ENCODE data around the gene PPP1R12B.
"Not testable (repeated sequence)": the region's sequence is repeated elsewhere in the genome, so short reads cannot be mapped to it uniquely, and the experiment has no call there.

PPP1R12B gene

GRCh38 chr1:202540014-202540413 is 191.5 kb downstream of the PPP1R12B start:
- DNase-seq, result no peak

- DNase-seq, result no peak
These were observed 191.9 kb downstream of the PPP1R12B start for GRCh38 chr1:202540448-202540847.

- not testable (repeated sequence) for DNase-seq
These were observed 192.4 kb downstream of the PPP1R12B start for GRCh38 chr1:202540858-202541257.

GRCh38 chr1:202542415-202542814 is 193.9 kb downstream of the PPP1R12B start:
- not testable (repeated sequence) for DNase-seq

GRCh38 chr1:202543537-202543936 is 195.0 kb downstream of the PPP1R12B start:
- not testable (repeated sequence) for DNase-seq

GRCh38 chr1:202544766-202545449 is 196.4 kb downstream of the PPP1R12B start:
- DNase-seq, result not testable (repeated sequence)

- not testable (repeated sequence) for DNase-seq
These were observed 197.3 kb downstream of the PPP1R12B start for GRCh38 chr1:202545647-202546303.

GRCh38 chr1:202546377-202546776 is 197.9 kb downstream of the PPP1R12B start:
- not testable (repeated sequence) for DNase-seq

- not testable (repeated sequence) for DNase-seq
These were observed 198.3 kb downstream of the PPP1R12B start for GRCh38 chr1:202546796-202547195.

- no peak for DNase-seq
These were observed 198.7 kb downstream of the PPP1R12B start for GRCh38 chr1:202547215-202547614.

- not testable (repeated sequence) for DNase-seq
These were observed 201.6 kb downstream of the PPP1R12B start for GRCh38 chr1:202550088-202550487.

GRCh38 chr1:202551683-202552082 is 203.2 kb downstream of the PPP1R12B start:
- DNase-seq, result no peak

- not testable (repeated sequence) for DNase-seq
These were observed 204.1 kb downstream of the PPP1R12B start for GRCh38 chr1:202552615-202553014.

GRCh38 chr1:202553078-202553477 is 204.6 kb downstream of the PPP1R12B start:
- not testable (repeated sequence) for DNase-seq

GRCh38 chr1:202553560-202554038 is 205.1 kb downstream of the PPP1R12B start:
- no peak for DNase-seq

- DNase-seq, result not testable (repeated sequence)
These were observed 206.1 kb downstream of the PPP1R12B start for GRCh38 chr1:202554619-202555018.

GRCh38 chr1:202556037-202556436 is 207.5 kb downstream of the PPP1R12B start:
- not testable (repeated sequence) for DNase-seq

GRCh38 chr1:202557662-202558061 is 209.2 kb downstream of the PPP1R12B start:
- DNase-seq, result not testable (repeated sequence)

GRCh38 chr1:202561240-202561639 is 212.7 kb downstream of the PPP1R12B start:
- DNase-seq, result no peak

GRCh38 chr1:202561726-202562443 is 213.4 kb downstream of the PPP1R12B start:
- no peak for DNase-seq

GRCh38 chr1:202562444-202563060 is 214.1 kb downstream of the PPP1R12B start:
- DNase-seq, result no peak

- DNase-seq, result no peak
These were observed 215.3 kb downstream of the PPP1R12B start for GRCh38 chr1:202563818-202564217.

GRCh38 chr1:202564958-202565495 is 216.5 kb downstream of the PPP1R12B start:
- no peak for DNase-seq

All from NCI-H524 treated with DMSO at 0.1 percent for 48 hours (cell line).